ENCODE results near the gene KDM6B. TPM values are rescaled to one million over a fixed set of nuclear protein-coding genes. Genes with fewer than 3 reads are reported as not detected.

Gene KDM6B
- total and polyA plus RNA-seq, 7 experiments from 2014 or later = 0.95 to 179 (median 119) TPM

- Histone ChIP-seq H3K9me3 (ENCODE audit: control insufficient read depth in 2 of 3, low read length in 3 of 3) (no peaks in the 10 kb centered on the region), H3K27ac (ENCODE audit: low read depth, low read length) (peak overlapping the region; percentile 100), H3K36me3 (ENCODE audit: control insufficient read depth in 2 of 3, insufficient read depth in 3 of 3, low read length in 3 of 3) (peaks cover 0 to 12% (median 0%) of the 10 kb centered on the region in 3 experiments), H3K27me3 (ENCODE audit: control insufficient read depth in 2 of 2, insufficient read depth in 2 of 2, low read length in 2 of 2) (no peaks in the 10 kb centered on the region), H3K4me1 (ENCODE audit: control insufficient read depth in 2 of 2, insufficient read depth in 2 of 2, low read length in 2 of 2) (peaks cover 31 to 52% of the 10 kb centered on the region in 2 donors), H3K4me3 (ENCODE audit: low read length) (peak overlapping the region; percentile 84)
- H3K9me3 Mint-ChIP-seq = peaks cover 0 to 13% (median 0%) of the 10 kb centered on the region in 11 donors
- H3K4me1 Mint-ChIP-seq = peaks cover 41 to 67% (median 55%) of the 10 kb centered on the region in 7 donors
- H3K36me3 Mint-ChIP-seq = peaks cover 0 to 10% (median 3%) of the 10 kb centered on the region in 5 donors
- ChIA-PET CTCF (interaction anchor here (0.6 to 1.4 kb wide), 4 partner anchors 16 to 98 kb away, joined by 3 to 5 read pairs (median 3); partner anchors contain the start of gene NAA38), POLR2A (interaction anchor here (0.8 to 6.2 kb wide), 6 partner anchors 8 to 603 kb away, joined by 3 to 86 read pairs (median 5); partner anchors contain the start of genes CYB5D1, KDM6B, NAA38 and TP53)
- intact Hi-C loops (cut with micrococcal nuclease) = loop anchor here (5.0 to 10.0 kb wide), 5 partner anchors 224 to 1189 kb away; partner anchors contain the start of genes ACADVL (in 1 of the 2), C17orf100 (in 1 of the 2), DLG4 (in 1 of the 2) and FGF11 (in 1 of the 2)
- peak overlapping the region; percentile 90 to 100 (median 99) for H3K27ac Mint-ChIP-seq
- DNase-seq = peak in 8 of 9 donors; percentile 71 to 98 (median 86)
- peak overlapping the region; percentile 85 to 99 (median 94) for H3K4me3 Mint-ChIP-seq
- ATAC-seq = peak; percentile 48
- peaks cover 0 to 2% (median 0%) of the 10 kb centered on the region in 5 donors for H3K27me3 Mint-ChIP-seq
These were observed 7.4 kb downstream of the KDM6B start for GRCh38 chr17:7841396-7841914.

- Mint-ChIP-seq H3K27me3 (peaks cover 0 to 2% (median 0%) of the 10 kb centered on the region in 5 donors), H3K9me3 (peaks cover 0 to 13% (median 0%) of the 10 kb centered on the region in 11 donors), H3K4me3 (peak overlapping the region; percentile 85 to 99 (median 94)), H3K4me1 (peaks cover 39 to 64% (median 51%) of the 10 kb centered on the region in 7 donors), H3K27ac (peak overlapping the region; percentile 90 to 100 (median 99)), H3K36me3 (peaks cover 0 to 10% (median 3%) of the 10 kb centered on the region in 5 donors)
- no peaks in the 10 kb centered on the region for H3K9me3 ChIP-seq (ENCODE audit: control insufficient read depth in 2 of 3, low read length in 3 of 3)
- peaks cover 0 to 15% (median 0%) of the 10 kb centered on the region in 3 experiments for H3K36me3 ChIP-seq (ENCODE audit: control insufficient read depth in 2 of 3, insufficient read depth in 3 of 3, low read length in 3 of 3)
- peak in 8 of 9 donors; percentile 77 to 91 (median 82) for DNase-seq
- intact Hi-C loops (cut with micrococcal nuclease) = loop anchor here (1.0 to 10.0 kb wide), 10 partner anchors 9 to 1190 kb away; partner anchors contain the start of genes ACADVL (in 1 of the 2), C17orf100 (in 1 of the 2), DLG4 (in 1 of the 2) and EIF5A (in 1 of the 2)
- peak overlapping the region; percentile 84 for H3K4me3 ChIP-seq (ENCODE audit: low read length)
- H3K27me3 ChIP-seq (ENCODE audit: control insufficient read depth in 2 of 2, insufficient read depth in 2 of 2, low read length in 2 of 2) = no peaks in the 10 kb centered on the region
- peaks cover 26 to 48% of the 10 kb centered on the region in 2 donors for H3K4me1 ChIP-seq (ENCODE audit: control insufficient read depth in 2 of 2, insufficient read depth in 2 of 2, low read length in 2 of 2)
- POLR2A ChIA-PET = interaction anchor here (0.7 to 6.2 kb wide), 5 partner anchors 8 to 155 kb away, joined by 3 to 86 read pairs (median 4); partner anchors contain the start of genes CYB5D1, KDM6B, NAA38 and TP53
- H3K27ac ChIP-seq (ENCODE audit: low read depth, low read length) = peak overlapping the region; percentile 100
- CTCF ChIA-PET = interaction anchor here (0.6 to 1.4 kb wide), 5 partner anchors 15 to 148 kb away, joined by 3 to 4 read pairs (median 3); partner anchors contain the start of gene NAA38
- ATAC-seq = peak; percentile 33
These were observed 7.9 kb downstream of the KDM6B start for GRCh38 chr17:7841915-7842379.

GRCh38 chr17:7842380-7843256 is 8.6 kb downstream of the KDM6B start:
- Histone ChIP-seq H3K27me3 (ENCODE audit: control insufficient read depth in 2 of 2, insufficient read depth in 2 of 2, low read length in 2 of 2) (no peaks in the 10 kb centered on the region), H3K4me1 (ENCODE audit: control insufficient read depth in 2 of 2, insufficient read depth in 2 of 2, low read length in 2 of 2) (peaks cover 20 to 41% of the 10 kb centered on the region in 2 donors), H3K4me3 (ENCODE audit: low read length) (peak overlapping the region; percentile 84), H3K27ac (ENCODE audit: low read depth, low read length) (peak overlapping the region; percentile 100), H3K36me3 (ENCODE audit: control insufficient read depth in 2 of 3, insufficient read depth in 3 of 3, low read length in 3 of 3) (peaks cover 0 to 21% (median 0%) of the 10 kb centered on the region in 3 experiments), H3K9me3 (ENCODE audit: control insufficient read depth in 2 of 3, low read length in 3 of 3) (no peaks in the 10 kb centered on the region)
- Mint-ChIP-seq H3K36me3 (peaks cover 0 to 10% (median 3%) of the 10 kb centered on the region in 5 donors), H3K4me3 (peak overlapping the region; percentile 85 to 99 (median 94)), H3K27me3 (peaks cover 0 to 2% (median 0%) of the 10 kb centered on the region in 5 donors), H3K27ac (peak overlapping the region; percentile 90 to 100 (median 99)), H3K9me3 (peaks cover 0 to 13% (median 0%) of the 10 kb centered on the region in 11 donors), H3K4me1 (peaks cover 32 to 57% (median 45%) of the 10 kb centered on the region in 7 donors)
- intact Hi-C loops (cut with micrococcal nuclease) = loop anchor here (1.0 to 10.0 kb wide), 11 partner anchors 9 to 1190 kb away; partner anchors contain the start of genes ACADVL (in 1 of the 2), C17orf100 (in 1 of the 2), DLG4 (in 1 of the 2) and EIF5A (in 1 of the 2)
- ATAC-seq = peak; percentile 66
- ChIA-PET POLR2A (interaction anchor here (0.5 to 6.2 kb wide), 10 partner anchors 9 to 295 kb away, joined by 3 to 86 read pairs (median 4); partner anchors contain the start of genes CYB5D1, KDM6B, NAA38 and TP53), CTCF (interaction anchor here (0.8 to 1.4 kb wide), 4 partner anchors 9 to 147 kb away, joined by 3 to 7 read pairs (median 4); partner anchors contain the start of gene NAA38)
- peak; percentile 84 to 98 (median 91) for DNase-seq

- H3K27ac ChIP-seq (ENCODE audit: low read depth, low read length) = peak overlapping the region; percentile 100
- Mint-ChIP-seq H3K27me3 (peaks cover 0 to 2% (median 0%) of the 10 kb centered on the region in 5 donors), H3K36me3 (peaks cover 0 to 10% (median 3%) of the 10 kb centered on the region in 5 donors), H3K9me3 (peaks cover 0 to 13% (median 0%) of the 10 kb centered on the region in 11 donors), H3K4me1 (peaks cover 29 to 54% (median 41%) of the 10 kb centered on the region in 7 donors), H3K4me3 (peak overlapping the region; percentile 85 to 99 (median 94)), H3K27ac (peak overlapping the region; percentile 90 to 100 (median 99))
- H3K27me3 ChIP-seq (ENCODE audit: control insufficient read depth in 2 of 2, insufficient read depth in 2 of 2, low read length in 2 of 2) = no peaks in the 10 kb centered on the region
- H3K4me1 ChIP-seq (ENCODE audit: control insufficient read depth in 2 of 2, insufficient read depth in 2 of 2, low read length in 2 of 2) = peaks cover 20 to 38% of the 10 kb centered on the region in 2 donors
- POLR2A ChIA-PET = interaction anchor here (0.5 to 6.2 kb wide), 7 partner anchors 8 to 295 kb away, joined by 3 to 86 read pairs (median 4); partner anchors contain the start of genes CYB5D1, KDM6B and NAA38
- no peaks in the 10 kb centered on the region for H3K9me3 ChIP-seq (ENCODE audit: control insufficient read depth in 2 of 3, low read length in 3 of 3)
- H3K4me3 ChIP-seq (ENCODE audit: low read length) = peak overlapping the region; percentile 84
- peaks cover 0 to 25% (median 0%) of the 10 kb centered on the region in 3 experiments for H3K36me3 ChIP-seq (ENCODE audit: control insufficient read depth in 2 of 3, insufficient read depth in 3 of 3, low read length in 3 of 3)
- intact Hi-C loops (cut with micrococcal nuclease) = loop anchor here (1.0 to 10.0 kb wide), 9 partner anchors 8 to 1191 kb away; partner anchors contain the start of genes ACADVL (in 1 of the 2), C17orf100 (in 1 of the 2), DLG4 (in 1 of the 2) and EIF5A (in 1 of the 2)
- DNase-seq = peak in 4 of 9 donors; percentile 42 to 66 (median 56)
- ATAC-seq = no peak
- CTCF ChIA-PET = interaction anchor here (1.1 to 1.3 kb wide), 2 partner anchors 8 to 16 kb away, joined by 4 to 7 read pairs; no protein-coding TSS in a partner anchor
These were observed 9.2 kb downstream of the KDM6B start for GRCh38 chr17:7843257-7843535.

- ChIA-PET POLR2A (interaction anchor here (0.5 to 6.2 kb wide), 7 partner anchors 8 to 296 kb away, joined by 3 to 86 read pairs (median 4); partner anchors contain the start of genes CYB5D1, KDM6B and NAA38), CTCF (interaction anchor here (1.1 to 1.3 kb wide), 2 partner anchors 8 to 16 kb away, joined by 4 to 7 read pairs; no protein-coding TSS in a partner anchor)
- Mint-ChIP-seq H3K9me3 (peaks cover 0 to 13% (median 0%) of the 10 kb centered on the region in 11 donors), H3K27ac (peak overlapping the region; percentile 90 to 100 (median 99)), H3K36me3 (peaks cover 0 to 10% (median 3%) of the 10 kb centered on the region in 5 donors), H3K4me3 (peak overlapping the region; percentile 85 to 99 (median 94)), H3K4me1 (peaks cover 27 to 49% (median 37%) of the 10 kb centered on the region in 7 donors), H3K27me3 (peaks cover 0 to 2% (median 0%) of the 10 kb centered on the region in 5 donors)
- peak overlapping the region; percentile 100 for H3K27ac ChIP-seq (ENCODE audit: low read depth, low read length)
- intact Hi-C loops (cut with micrococcal nuclease) = loop anchor here (1.0 to 10.0 kb wide), 18 partner anchors 8 to 1191 kb away; partner anchors contain the start of genes NAA38 (in 2 of the 2), POLR2A (in 2 of the 2), ACADVL (in 1 of the 2) and ALOXE3 (in 1 of the 2)
- DNase-seq (peak; percentile 87 to 94 (median 91)), ATAC-seq (peak; percentile 50)
- H3K4me1 ChIP-seq (ENCODE audit: control insufficient read depth in 2 of 2, insufficient read depth in 2 of 2, low read length in 2 of 2) = peaks cover 17 to 34% of the 10 kb centered on the region in 2 donors
- H3K4me3 ChIP-seq (ENCODE audit: low read length) = peak overlapping the region; percentile 84
- peaks cover 0 to 28% (median 0%) of the 10 kb centered on the region in 3 experiments for H3K36me3 ChIP-seq (ENCODE audit: control insufficient read depth in 2 of 3, insufficient read depth in 3 of 3, low read length in 3 of 3)
- no peaks in the 10 kb centered on the region for H3K27me3 ChIP-seq (ENCODE audit: control insufficient read depth in 2 of 2, insufficient read depth in 2 of 2, low read length in 2 of 2)
- no peaks in the 10 kb centered on the region for H3K9me3 ChIP-seq (ENCODE audit: control insufficient read depth in 2 of 3, low read length in 3 of 3)
These were observed 9.7 kb downstream of the KDM6B start for GRCh38 chr17:7843536-7844291.
